ENCODE measurements around the gene SLC16A8. TPM values are rescaled to one million over a fixed set of nuclear protein-coding genes. Genes with fewer than 3 reads are reported as not detected.

SLC16A8 gene
- total RNA-seq, 3 donors from 2014 or later (not counting 1 experiment from before 2014, with no cell fraction given) = 1.0 TPM; not detected in 2

- H3K36me3 ChIP-seq (ENCODE audit: control insufficient read depth, insufficient read depth, low read length) = no peaks in the 10 kb centered on the region
- intact Hi-C loops (cut with micrococcal nuclease) = no loop called here
- H3K9me3 ChIP-seq (ENCODE audit: control insufficient read depth, insufficient read depth, low read length) = no peaks in the 10 kb centered on the region
- Mint-ChIP-seq H3K9me3 (peaks cover 0 to 2% of the 10 kb centered on the region in 2 donors), H3K4me1 (peaks cover 37 to 54% of the 10 kb centered on the region in 2 donors), H3K36me3 (no peaks in the 10 kb centered on the region), H3K27me3 (ENCODE audit: low read depth in 2 of 2) (no peaks in the 10 kb centered on the region), H3K27ac (no peak overlapping the region), H3K4me3 (peak overlapping the region; percentile 77)
- ATAC-seq (no peak), DNase-seq (no peak)
- WGBS (ENCODE audit: insufficient coverage) = 95% methylated on average over 6 of the region's 8 CpGs
- H3K4me3 ChIP-seq (ENCODE audit: low read length) = no peak overlapping the region
- TF ChIP-seq CTCF (IDR thresholded peaks at IDR 0.05) = no peak
- H3K27me3 ChIP-seq (ENCODE audit: control insufficient read depth, insufficient read depth, low read length) = no peaks in the 10 kb centered on the region
- peaks cover 25% of the 10 kb centered on the region for H3K4me1 ChIP-seq (ENCODE audit: control insufficient read depth, insufficient read depth, low read length)
- no peak overlapping the region for H3K27ac ChIP-seq (ENCODE audit: low read length)
These were observed 19.7 kb upstream of the SLC16A8 start for GRCh38 chr22:38103641-38104040.

DNA sequence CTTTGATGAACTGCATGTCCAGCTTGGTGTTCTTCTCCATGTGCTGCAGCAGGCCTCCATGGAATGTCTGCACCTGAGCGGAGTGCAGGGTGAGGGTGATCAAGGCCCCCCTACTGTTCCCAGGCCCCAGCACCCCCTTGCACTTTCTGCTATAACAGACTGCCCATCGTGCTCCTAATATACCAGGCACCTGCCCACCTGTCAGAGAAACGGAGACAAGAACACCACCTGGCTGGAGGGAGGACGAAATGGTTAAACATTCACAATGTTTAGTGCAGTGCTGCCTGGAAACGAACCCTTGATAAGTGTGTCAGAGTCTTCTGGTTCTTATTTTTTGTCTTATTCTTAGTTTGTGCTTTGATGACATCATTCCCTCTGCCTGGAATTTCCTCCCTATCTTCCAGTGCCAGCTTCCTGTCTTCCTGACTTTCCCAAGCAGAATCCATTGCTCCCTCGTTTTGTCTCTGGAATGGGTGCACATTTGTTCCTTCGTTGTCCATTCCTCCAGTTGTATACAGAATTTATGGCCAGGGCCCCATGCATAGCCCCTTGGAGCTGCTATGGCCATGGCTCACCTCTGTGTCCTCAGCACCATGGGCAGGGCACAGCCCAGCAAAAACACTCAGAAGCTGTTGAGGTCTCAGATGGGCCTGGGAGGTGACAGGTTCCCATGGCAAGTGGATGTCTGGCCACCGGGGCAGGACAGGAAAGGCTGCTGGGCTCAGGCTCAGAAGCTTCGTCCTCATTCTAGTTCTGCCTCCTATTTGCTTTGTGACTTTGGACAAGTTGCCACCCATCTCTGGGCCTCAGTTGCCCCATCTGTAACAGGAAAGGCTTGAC, 14.6 kb upstream of the SLC16A8 start:
- H3K27me3 ChIP-seq (ENCODE audit: control insufficient read depth, insufficient read depth, low read length) = no peaks in the 10 kb centered on the region
- DNase-seq (no peak), ATAC-seq (no peak)
- no peaks in the 10 kb centered on the region for H3K9me3 Mint-ChIP-seq
- peaks cover 14 to 20% of the 10 kb centered on the region in 2 donors for H3K4me1 Mint-ChIP-seq
- TF ChIP-seq CTCF (IDR thresholded peaks at IDR 0.05) = no peak
- no peak overlapping the region for H3K27ac ChIP-seq (ENCODE audit: low read length)
- peaks cover 5% of the 10 kb centered on the region for H3K36me3 ChIP-seq (ENCODE audit: control insufficient read depth, insufficient read depth, low read length)
- H3K27me3 Mint-ChIP-seq (ENCODE audit: low read depth in 2 of 2) = no peaks in the 10 kb centered on the region
- no peak overlapping the region for H3K4me3 Mint-ChIP-seq
- H3K4me3 ChIP-seq (ENCODE audit: low read length) = no peak overlapping the region
- no peaks in the 10 kb centered on the region for H3K36me3 Mint-ChIP-seq
- intact Hi-C loops (cut with micrococcal nuclease) = no loop called here
- 90% methylated on average over 8 of the region's 9 CpGs for WGBS (ENCODE audit: insufficient coverage)
- H3K27ac Mint-ChIP-seq = no peak overlapping the region
- no peaks in the 10 kb centered on the region for H3K9me3 ChIP-seq (ENCODE audit: control insufficient read depth, insufficient read depth, low read length)
- peaks cover 3% of the 10 kb centered on the region for H3K4me1 ChIP-seq (ENCODE audit: control insufficient read depth, insufficient read depth, low read length)

DNA sequence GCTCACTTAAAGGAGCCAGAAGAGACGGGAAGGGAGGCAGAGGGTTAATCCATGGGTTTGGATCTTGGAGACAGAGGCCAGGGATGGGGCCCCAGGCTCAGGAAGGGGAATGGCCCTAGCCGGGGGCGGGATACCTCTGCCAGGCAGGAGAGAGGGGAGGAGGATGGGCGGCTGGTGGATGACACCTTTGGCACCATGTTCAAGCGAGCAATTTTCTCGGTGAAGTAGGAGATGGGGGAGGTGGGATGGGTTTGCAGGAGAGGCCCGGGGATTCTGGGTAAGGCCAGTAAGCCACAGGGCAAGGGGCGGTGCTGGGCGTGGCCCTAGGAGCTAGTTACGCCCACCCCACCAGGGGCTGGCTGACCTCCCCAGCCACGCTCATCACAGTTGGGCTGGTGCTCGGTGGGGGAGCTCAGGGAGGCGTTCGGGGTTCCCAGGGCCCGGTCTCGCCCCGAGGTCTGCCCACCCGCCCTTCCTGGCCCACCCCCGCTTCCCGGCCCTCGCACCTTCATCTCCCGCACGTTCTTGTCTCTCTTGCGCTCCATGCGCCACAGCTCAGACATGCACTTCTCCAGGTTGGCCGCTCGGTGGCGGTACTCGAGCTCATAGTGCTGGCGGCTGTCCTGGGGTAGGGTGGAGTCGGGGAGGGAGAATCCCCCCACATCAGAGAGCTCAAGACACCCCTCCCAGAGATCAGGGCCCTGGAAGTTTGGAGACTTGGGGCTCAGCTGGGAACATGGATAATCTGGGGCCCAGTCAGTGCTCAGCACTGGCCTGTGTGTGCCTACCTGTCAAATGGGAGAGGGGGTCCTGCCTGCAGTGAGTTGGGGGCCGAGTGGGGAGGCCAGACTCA, 13.8 kb upstream of the SLC16A8 start:
- intact Hi-C loops (cut with micrococcal nuclease) = no loop called here
- Histone ChIP-seq H3K27me3 (ENCODE audit: control insufficient read depth, insufficient read depth, low read length) (no peaks in the 10 kb centered on the region), H3K27ac (ENCODE audit: low read length) (no peak overlapping the region), H3K4me3 (ENCODE audit: low read length) (no peak overlapping the region), H3K36me3 (ENCODE audit: control insufficient read depth, insufficient read depth, low read length) (peaks cover 5% of the 10 kb centered on the region), H3K4me1 (ENCODE audit: control insufficient read depth, insufficient read depth, low read length) (peaks cover 3% of the 10 kb centered on the region), H3K9me3 (ENCODE audit: control insufficient read depth, insufficient read depth, low read length) (no peaks in the 10 kb centered on the region)
- Mint-ChIP-seq H3K4me3 (no peak overlapping the region), H3K4me1 (peaks cover 14 to 16% of the 10 kb centered on the region in 2 donors), H3K36me3 (no peaks in the 10 kb centered on the region), H3K27ac (no peak overlapping the region), H3K27me3 (ENCODE audit: low read depth in 2 of 2) (no peaks in the 10 kb centered on the region), H3K9me3 (no peaks in the 10 kb centered on the region)
- no peak for DNase-seq
- no peak for ATAC-seq
- TF ChIP-seq CTCF (IDR thresholded peaks at IDR 0.05) = no peak
- 85% methylated on average over 25 of the region's 32 CpGs for WGBS (ENCODE audit: insufficient coverage)
